ENCODE results near the gene ZNRD2.
"Not testable (repeated sequence)": the region's sequence is repeated elsewhere in the genome, so short reads cannot be mapped to it uniquely, and the experiment has no call there.

Gene ZNRD2

GRCh38 chr11:65556470-65557279, 13.6 kb upstream of the ZNRD2 start:
- no peak for FAIRE-seq

- no peak for FAIRE-seq
Observed at GRCh38 chr11:65557280-65558001, 12.8 kb upstream of the ZNRD2 start.

- no peak for FAIRE-seq
Observed at GRCh38 chr11:65558002-65558929, 12.0 kb upstream of the ZNRD2 start, which contains the start of gene LTBP3. LTBP3 (minus strand) TSS chr11:65558359; CDS start chr11:65557959, 400 bp downstream.

GRCh38 chr11:65558930-65559509, 11.3 kb upstream of the ZNRD2 start:
- no peak for FAIRE-seq

DNA sequence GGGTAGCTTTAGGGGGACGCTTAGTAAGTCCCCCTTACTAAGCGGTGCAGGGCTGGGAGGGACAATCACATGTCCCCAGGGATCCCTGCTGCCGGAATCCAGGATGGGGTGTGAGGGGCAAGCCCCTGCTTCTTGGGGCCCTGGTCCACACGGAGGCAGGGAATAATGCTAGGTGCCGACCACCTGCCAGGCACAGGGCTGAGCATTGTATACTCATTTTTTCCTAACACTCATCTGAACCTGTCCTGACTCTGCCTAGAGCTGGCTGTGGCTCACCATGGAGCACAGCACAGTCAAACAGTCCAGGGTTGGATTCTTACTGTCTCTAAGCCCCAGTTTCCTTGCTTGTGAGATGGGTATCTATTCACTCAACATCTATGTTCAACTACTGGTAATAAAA, 10.7 kb upstream of the ZNRD2 start:
- FAIRE-seq: no peak

DNA sequence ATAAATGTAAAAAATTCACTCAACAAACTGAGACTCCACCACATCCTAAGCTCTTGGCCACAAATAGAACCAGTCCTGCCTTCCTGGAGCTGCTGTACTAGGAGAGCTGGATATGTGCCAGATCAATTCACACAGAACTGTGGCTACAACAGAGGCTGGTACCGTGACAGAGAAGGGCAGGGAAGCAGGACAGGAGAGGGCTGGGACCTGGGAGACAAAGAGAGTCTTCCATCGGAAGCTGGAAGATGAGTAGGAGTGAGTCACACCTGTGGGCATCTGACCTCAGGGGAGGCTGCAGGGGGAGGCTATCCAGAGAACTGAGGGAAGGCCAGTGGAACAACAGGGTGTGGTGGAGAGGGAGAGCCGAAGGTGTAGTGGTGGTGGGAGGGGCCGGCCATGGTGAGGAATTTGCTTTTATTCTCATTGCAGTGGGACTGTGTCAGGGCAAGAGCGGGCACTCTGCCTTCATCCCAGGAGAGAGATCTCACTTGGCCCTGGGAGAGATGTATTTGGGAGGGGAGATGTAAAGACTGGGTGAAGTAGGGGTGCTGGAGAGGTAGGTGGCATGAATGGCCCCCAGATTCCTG, 10.2 kb upstream of the ZNRD2 start:
- no peak for FAIRE-seq

DNA sequence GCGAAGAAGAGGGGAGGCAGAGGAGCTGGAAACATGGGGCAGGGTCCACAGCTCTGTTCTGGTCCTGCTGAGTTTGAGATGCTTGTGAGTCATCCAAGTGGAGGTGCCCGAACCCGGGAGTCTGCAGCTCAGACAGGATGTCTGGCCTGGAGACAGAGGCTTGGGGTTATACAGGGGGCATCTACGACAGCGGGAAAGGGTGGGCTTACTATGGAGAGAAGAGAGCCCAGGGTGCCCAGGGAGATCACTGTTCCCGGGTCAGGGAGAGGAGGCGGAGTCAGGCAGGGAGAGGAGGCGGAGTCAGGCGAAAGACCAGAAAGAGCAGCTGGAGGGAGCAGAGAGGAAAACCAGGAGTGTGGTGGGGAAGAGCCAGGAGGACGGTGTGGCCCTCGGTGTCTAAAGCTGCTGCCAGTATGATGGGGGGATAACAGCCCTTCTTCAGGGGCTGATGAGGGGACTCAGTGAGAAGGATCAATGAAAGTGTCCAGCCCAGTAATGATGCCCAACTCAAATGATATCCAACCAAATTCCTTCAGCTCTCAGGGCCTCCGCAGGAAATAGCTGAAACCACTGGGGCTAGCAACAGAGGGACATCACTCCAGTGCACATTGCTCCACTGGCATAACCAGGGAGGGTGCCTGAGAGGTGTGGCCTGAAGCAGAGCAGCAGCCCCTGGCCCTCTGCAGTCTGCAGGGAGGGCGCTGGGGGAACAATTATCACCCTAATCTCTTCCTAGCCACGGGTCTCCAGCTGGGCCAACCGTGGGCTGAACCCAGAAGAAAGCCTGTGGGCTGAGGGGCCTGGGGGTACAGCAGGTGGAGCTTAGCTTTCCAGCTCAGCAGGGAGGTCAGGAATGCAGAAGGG, 9.5 kb upstream of the ZNRD2 start:
- no peak for FAIRE-seq

GRCh38 chr11:65562020-65562419, 8.3 kb upstream of the ZNRD2 start:
- FAIRE-seq: no peak

DNA sequence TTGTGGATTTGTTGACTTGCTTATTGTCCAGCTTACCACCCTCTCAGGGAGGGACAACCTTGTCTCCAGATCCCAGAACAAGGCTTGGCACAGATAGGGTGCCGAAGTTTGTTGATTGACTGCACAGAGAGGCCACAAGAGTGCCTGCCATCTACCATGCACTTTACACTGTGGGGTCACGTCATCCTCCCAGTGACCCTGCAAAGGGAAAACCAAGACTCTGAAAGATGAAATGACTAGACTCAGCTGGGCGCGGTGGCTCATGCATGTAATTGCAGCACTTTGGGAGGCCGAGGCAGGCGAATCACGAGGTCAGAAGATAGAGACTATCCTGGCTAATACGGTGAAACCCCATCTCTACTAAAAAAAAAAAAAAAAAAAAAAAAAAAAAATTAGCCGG, 7.5 kb upstream of the ZNRD2 start:
- no peak for FAIRE-seq

DNA sequence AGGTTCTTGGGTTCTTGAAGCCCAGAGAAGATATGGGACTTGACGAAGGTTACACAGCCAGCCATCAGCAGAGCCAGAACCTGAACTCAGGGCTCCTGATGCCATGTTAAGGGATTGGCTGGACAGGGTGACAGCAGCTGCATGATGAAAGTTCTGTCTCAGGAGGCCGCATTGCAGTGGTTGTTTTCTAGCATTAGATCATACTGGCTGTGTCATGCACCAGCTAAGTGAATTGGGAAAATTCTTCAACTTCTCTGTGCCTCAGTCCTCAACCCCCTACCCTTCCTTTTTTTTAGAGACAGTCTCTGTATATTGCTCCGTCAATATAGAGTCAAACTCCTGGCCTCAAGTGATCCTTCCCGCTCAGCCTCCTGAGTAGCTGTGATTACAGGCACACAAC, 6.7 kb upstream of the ZNRD2 start:
- no peak for FAIRE-seq

- not testable (repeated sequence) for FAIRE-seq
Observed at GRCh38 chr11:65564879-65565559, 5.3 kb upstream of the ZNRD2 start.

GRCh38 chr11:65565624-65566453, 4.4 kb upstream of the ZNRD2 start:
- FAIRE-seq: no peak

DNA sequence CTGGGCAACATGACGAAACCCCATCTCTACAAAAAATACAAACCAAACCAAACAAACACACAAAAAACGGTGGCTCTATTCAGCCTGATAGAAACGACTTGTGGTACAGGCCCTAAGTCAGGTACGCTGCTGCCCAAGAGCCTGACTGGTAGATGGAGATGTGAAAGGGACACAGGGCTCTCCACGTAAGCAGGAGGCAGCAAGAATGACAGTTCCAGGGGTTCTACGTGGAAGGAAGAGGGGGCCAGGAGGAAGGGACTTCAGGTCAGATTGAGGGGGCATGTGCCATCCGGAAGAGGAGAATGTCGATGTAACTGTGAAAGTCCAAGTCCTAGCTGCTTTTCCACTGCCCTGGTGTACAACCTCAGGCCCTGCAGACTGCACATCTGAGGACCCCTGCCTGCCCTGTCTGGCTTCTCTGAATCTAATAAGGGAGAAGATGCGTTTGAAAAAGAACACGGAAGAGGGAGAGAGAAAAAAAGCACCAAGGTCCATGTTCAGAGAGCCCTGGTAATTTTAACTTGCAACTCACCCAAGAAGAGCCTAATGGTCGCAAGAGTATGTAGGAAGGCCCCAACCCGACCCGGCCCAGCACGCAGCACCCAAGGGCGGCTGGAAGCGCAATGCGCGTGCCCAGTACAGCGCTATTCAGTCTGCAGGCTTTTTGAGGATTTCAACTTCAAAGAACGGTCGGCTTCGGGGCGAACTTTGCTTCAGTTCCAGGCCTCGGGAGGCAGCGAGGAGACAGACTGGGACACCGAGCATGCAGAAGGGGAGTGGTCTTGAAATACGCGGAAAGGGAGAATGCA, 909 bp upstream of the ZNRD2 start:
- no peak for FAIRE-seq

DNA sequence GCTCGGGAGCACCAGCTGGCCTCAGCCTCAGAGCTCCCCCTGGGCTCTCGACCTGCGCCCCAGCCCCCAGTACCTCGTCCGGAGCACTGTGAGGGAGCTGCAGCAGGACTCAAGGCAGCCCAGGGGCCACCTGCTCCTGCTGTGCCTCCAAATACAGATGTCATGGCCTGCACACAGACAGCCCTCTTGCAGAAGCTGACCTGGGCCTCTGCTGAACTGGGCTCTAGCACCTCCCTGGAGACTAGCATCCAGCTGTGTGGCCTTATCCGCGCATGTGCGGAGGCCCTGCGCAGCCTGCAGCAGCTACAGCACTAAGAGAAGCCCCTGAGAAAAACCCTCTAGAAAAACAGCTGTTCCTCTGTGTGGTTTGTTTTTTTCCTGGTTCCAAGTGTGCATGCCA, 1.1 kb downstream of the ZNRD2 start:
- FAIRE-seq: no peak

DNA sequence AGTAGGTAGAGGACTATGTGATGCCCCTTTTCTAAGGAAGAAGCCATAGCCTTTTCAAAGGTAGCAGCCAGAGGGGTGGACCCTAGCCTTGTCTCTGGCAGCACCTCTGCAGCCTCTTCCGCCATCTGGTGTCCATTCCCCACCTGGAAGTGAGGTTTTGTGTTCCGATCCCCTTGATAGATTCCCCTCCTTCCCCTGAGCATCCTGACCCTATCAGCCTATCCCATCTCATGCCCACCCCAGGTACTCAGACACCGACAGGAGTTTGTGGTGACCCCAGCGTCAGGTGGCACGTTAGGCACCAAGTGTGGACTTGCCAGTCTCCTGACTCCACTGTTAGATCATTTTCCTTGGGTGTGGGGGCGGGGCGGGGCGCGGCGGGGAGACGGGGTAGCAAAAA, 1.7 kb downstream of the ZNRD2 start:
- FAIRE-seq: no peak

DNA sequence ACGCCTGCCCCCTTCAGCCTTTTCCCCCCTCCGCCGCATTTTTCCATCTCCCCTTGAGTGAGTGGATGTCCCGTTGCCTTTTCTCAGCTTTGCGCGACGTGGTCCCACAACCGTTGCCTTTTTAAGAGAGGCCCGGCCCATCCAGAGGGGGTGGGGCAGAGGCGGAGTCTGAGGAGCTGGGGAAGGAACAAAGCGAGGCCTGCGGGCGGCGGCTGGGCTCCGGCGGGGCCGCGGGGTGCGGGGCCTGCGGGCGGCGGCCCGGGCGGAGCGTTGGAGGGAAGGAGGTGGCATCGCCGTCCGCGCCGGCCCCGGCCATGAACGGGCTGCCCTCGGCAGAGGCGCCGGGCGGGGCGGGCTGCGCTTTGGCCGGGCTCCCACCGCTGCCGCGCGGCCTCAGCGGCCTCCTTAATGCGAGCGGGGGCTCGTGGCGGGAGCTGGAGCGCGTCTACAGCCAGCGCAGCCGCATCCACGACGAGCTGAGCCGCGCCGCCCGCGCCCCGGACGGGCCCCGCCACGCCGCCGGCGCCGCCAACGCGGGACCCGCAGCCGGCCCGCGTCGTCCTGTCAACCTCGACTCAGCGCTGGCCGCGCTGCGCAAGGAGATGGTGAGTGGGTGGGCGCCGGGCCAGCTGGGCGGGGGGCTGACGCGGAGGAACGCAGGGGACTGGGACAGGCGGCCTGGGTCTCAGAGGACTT, 2.2 kb downstream of the ZNRD2 start, which contains the start of gene FAM89B:
Gene FAM89B (plus strand): TSS at position 183 of the 696 bp plus-strand sequence. CDS start 132 bp downstream, at position 315.
- no peak for FAIRE-seq

- no peak for FAIRE-seq
Observed at GRCh38 chr11:65573391-65574079, 3.3 kb downstream of the ZNRD2 start.
